GM12878 (cell line): Measurements from ENCODE around the gene OR5AC2. TPM values are rescaled to one million over a fixed set of nuclear protein-coding genes. Genes with fewer than 3 reads are reported as not detected.
A peak's percentile ranks its signal among the peaks of the same experiment; 100 is the strongest.

ENCODE experiments used
- ATAC-seq: fragments of 200-7000 bp; cut with Tn5 transposase; 3 replicates; pipeline ENCODE4 v1.9.1; 2020; ENCODE audit warnings: mild to moderate bottlenecking, moderate library complexity
- BruUV-seq: library from RNA; stranded (reverse); fragments of 400-500 nt; replicated peaks from 2 replicates; lab custom pipeline; 2021; lab: Mats Ljungman, UMichigan
- CTCF ChIA-PET: fragments of 300-600 bp; sonication (Branson Sonifier 250); formaldehyde crosslinking; extraction: SDS; loops from one replicate; lab custom pipeline; 2021; ENCODE audit warnings: inconsistent platforms; lab: Yijun Ruan, JAX
- POLR2A ChIA-PET: fragments of 350-600 bp; formaldehyde crosslinking; extraction: SDS; loops from one replicate; lab custom pipeline; 2021; ENCODE audit warnings: inconsistent platforms; lab: Charles Lee
- RAD21 ChIA-PET: fragments of 300-600 bp; sonication (Branson Sonifier 250); formaldehyde crosslinking; loops from one replicate; lab custom pipeline; 2023; ENCODE audit warnings: antibody characterized with exemption; ENCODE audit not compliant: unreplicated experiment; lab: Charles Lee
- SMC1A ChIA-PET: fragments of 300-600 bp; sonication (Branson Sonifier 250); formaldehyde crosslinking; loops from one replicate; lab custom pipeline; 2023; ENCODE audit not compliant: unreplicated experiment, uncharacterized antibody; lab: Charles Lee
- DNase-seq: peaks from one replicate; pipeline ENCODE4 v3.0.0-alpha.2; 2011; ENCODE audit warnings: low read depth, low spot score
- FAIRE-seq: peaks from 3 replicates; lab custom pipeline; 2011; peaks lifted over from hg19 to GRCh38; lab: Jason Lieb, UNC
- H2AFZ ChIP-seq: 2 replicates; pipeline ENCODE4 v1.6.0; 2011; ENCODE audit warnings: low read depth, low read length, control low read depth; ENCODE audit not compliant: control insufficient read depth
- H3K27ac ChIP-seq: 2 replicates; pipeline ENCODE4 v1.5.1; 2011; ENCODE audit warnings: control low read depth; ENCODE audit not compliant: control insufficient read depth, insufficient read depth
- H3K27me3 ChIP-seq, 2 experiments: replicated peaks in 1 of 2; 2 replicates each; pipeline versions ENCODE4 v1.6.0 to v1.6.1; 2011; ENCODE audit warnings: low read length in 1 of 2; ENCODE audit not compliant: control insufficient read depth in 2 of 2, insufficient read depth in 2 of 2
- H3K36me3 ChIP-seq, 2 experiments: 2 replicates each; pipeline ENCODE4 v1.5.1; 2011; ENCODE audit warnings: low read length in 1 of 2; ENCODE audit not compliant: control insufficient read depth in 2 of 2, insufficient read depth in 2 of 2
- H3K4me1 ChIP-seq: 2 replicates; pipeline ENCODE4 v1.6.1; 2011; ENCODE audit warnings: mild to moderate bottlenecking, low read length, moderate library complexity, mixed read lengths; ENCODE audit not compliant: control insufficient read depth, insufficient read depth
- H3K4me2 ChIP-seq: 2 replicates; pipeline ENCODE4 v1.6.0; 2011; ENCODE audit warnings: control low read depth; ENCODE audit not compliant: control insufficient read depth, insufficient read depth
- H3K4me3 ChIP-seq: fragments of 200-600 bp; sonication (generic); 2 replicates; pipeline ENCODE4 v1.5.1; 2016
- H3K79me2 ChIP-seq: 2 replicates; pipeline ENCODE4 v1.6.0; 2011; ENCODE audit warnings: low read length; ENCODE audit not compliant: control insufficient read depth, insufficient read depth
- H3K9ac ChIP-seq: 2 replicates; pipeline ENCODE4 v1.8.0; 2011; ENCODE audit warnings: low read length, control low read depth, mixed read lengths; ENCODE audit not compliant: control insufficient read depth, insufficient read depth
- H3K9me3 ChIP-seq: replicated peaks from 3 replicates; pipeline ENCODE4 v1.5.1; 2011; ENCODE audit warnings: mild to moderate bottlenecking, low read length; ENCODE audit not compliant: control insufficient read depth, insufficient read depth
- H4K20me1 ChIP-seq: 2 replicates; pipeline ENCODE4 v1.6.0; 2011; ENCODE audit not compliant: control insufficient read depth, insufficient read depth
- CHD2 ChIP-seq: IDR thresholded peaks from 2 replicates; pipeline ENCODE4 v1.6.1; 2011; ENCODE audit warnings: low read depth, low read length, improper control_type of control experiment, borderline replicate concordance
- CREM ChIP-seq: IDR thresholded peaks from 2 replicates; pipeline ENCODE4 v1.6.1; 2014; ENCODE audit warnings: antibody characterized with exemption, low read depth
- GATAD2B ChIP-seq: fragments of 450-650 bp; conservative IDR thresholded peaks from 2 replicates; pipeline ENCODE4 v1.6.1; 2017; ENCODE audit warnings: low read depth, mild to moderate bottlenecking, moderate library complexity
- HDAC2 ChIP-seq: fragments of 200-600 bp; sonication (generic); IDR thresholded peaks from 2 replicates; pipeline ENCODE4 v1.6.1; 2017
- NFYB ChIP-seq: IDR thresholded peaks from 2 replicates; pipeline ENCODE4 v1.6.1; 2011; ENCODE audit warnings: low read depth, mild to moderate bottlenecking, low read length, improper control_type of control experiment, moderate library complexity; ENCODE audit not compliant: insufficient read depth
- PML ChIP-seq: IDR thresholded peaks from 2 replicates; pipeline ENCODE4 v1.6.1; 2012; ENCODE audit warnings: low read length, inconsistent platforms
- SIN3A ChIP-seq: IDR thresholded peaks from 2 replicates; pipeline ENCODE4 v1.6.1; 2012; ENCODE audit warnings: low read depth, low read length, improper control_type of control experiment
- SIX5 ChIP-seq: IDR thresholded peaks from 2 replicates; pipeline ENCODE4 v1.6.1; 2011; ENCODE audit warnings: mild to moderate bottlenecking, low read depth, low read length, moderate library complexity; ENCODE audit not compliant: severe bottlenecking
- STAT1 ChIP-seq: fragments of 450-650 bp; conservative IDR thresholded peaks from 2 replicates; pipeline ENCODE4 v1.6.1; 2014; ENCODE audit warnings: antibody characterized with exemption, mild to moderate bottlenecking
- TCF7 ChIP-seq: IDR thresholded peaks from 2 replicates; pipeline ENCODE4 v1.6.1; 2014; ENCODE audit warnings: antibody characterized with exemption, borderline replicate concordance
- ZBED1 ChIP-seq: IDR thresholded peaks from 2 replicates; pipeline ENCODE4 v1.6.1; 2016; ENCODE audit warnings: borderline replicate concordance
- WGBS: methylation state at CpG from one replicate; pipeline ENCODE4 v1.1.6; 2016; ENCODE audit warnings: low lambda C conversion rate; ENCODE audit not compliant: insufficient replicate concordance, insufficient coverage; ENCODE audit errors: missing lambda C conversion rate; 5-methylcytosine and 5-hydroxymethylcytosine counted together
- in situ Hi-C: fragments of 300-500 bp; cut with MboI; formaldehyde crosslinking; loops from 9 replicates; pipeline ENCODE4 v1.14.3; 2018; ENCODE audit warnings: mixed read lengths
- intact Hi-C: fragments of 100-400 bp; cut with micrococcal nuclease; formaldehyde crosslinking; loops from one replicate; pipeline ENCODE4 v1.14.2; 2022; ENCODE audit not compliant: unreplicated experiment
- polyA plus RNA-seq, 11 experiments: library from polyadenylated mRNA; depleted of rRNA in 4 of 11; unstranded in 6 of 11; stranded (reverse) in 5 of 11; fragments of >200 nt; fragmentation: Nextera tagmentation in 4 of 11; fragmentation: Illumina TruSeq in 1 of 11; extraction: Ambion mirVana in 4 of 11; extraction: Trizol in 1 of 11; gene quantifications; 1 replicate in 1 of 11; 2 replicates in 10 of 11; pipeline versions ENCODE4 v1.2.1 to v1.2.3, GENCODE V29; 2011 to 2016; ENCODE audit warnings: inconsistent platforms in 2 of 11, missing spikeins in 2 of 11, low read depth in 1 of 11
- total RNA-seq, 4 experiments: library from RNA; depleted of rRNA in 3 of 4; stranded (reverse); fragments of >200 nt in 3 of 4; fragmentation: Illumina TruSeq in 1 of 4; extraction: Trizol in 1 of 4; gene quantifications; 2 replicates each; pipeline versions ENCODE4 v1.2.1 to v1.2.3, GENCODE V29; 2013 to 2021
- TF ChIP-seq, protein P1 (sequence below): fragments of 450-650 bp; IDR thresholded peaks from 2 replicates; pipeline ENCODE4 v1.6.1; 2016; ENCODE audit warnings: mild to moderate bottlenecking
- TF ChIP-seq, protein P2 (sequence below): fragments of 150-350 bp; IDR thresholded peaks from 2 replicates; pipeline ENCODE4 v1.6.1; 2014; ENCODE audit warnings: mild to moderate bottlenecking, low read depth, low read length
- TF ChIP-seq, protein P3 (sequence below), 3 experiments: IDR thresholded peaks in 2 of 3; conservative IDR thresholded peaks in 1 of 3; 2 replicates each; pipeline ENCODE4 v1.5.1; 2011; ENCODE audit warnings: low read depth in 3 of 3, low read length in 3 of 3, mild to moderate bottlenecking in 3 of 3, control low read depth in 2 of 3, moderate library complexity in 2 of 3, inconsistent platforms in 1 of 3, mixed read lengths in 1 of 3; ENCODE audit not compliant: control insufficient read depth in 2 of 3, insufficient read depth in 1 of 3; ENCODE audit errors: extremely low read depth in 1 of 3

OR5AC2 gene
- total and polyA plus RNA-seq, 10 of the 15 experiments (the other 5 are each of a cell fraction or from before 2014, with no cell fraction given) = not detected

DNA sequence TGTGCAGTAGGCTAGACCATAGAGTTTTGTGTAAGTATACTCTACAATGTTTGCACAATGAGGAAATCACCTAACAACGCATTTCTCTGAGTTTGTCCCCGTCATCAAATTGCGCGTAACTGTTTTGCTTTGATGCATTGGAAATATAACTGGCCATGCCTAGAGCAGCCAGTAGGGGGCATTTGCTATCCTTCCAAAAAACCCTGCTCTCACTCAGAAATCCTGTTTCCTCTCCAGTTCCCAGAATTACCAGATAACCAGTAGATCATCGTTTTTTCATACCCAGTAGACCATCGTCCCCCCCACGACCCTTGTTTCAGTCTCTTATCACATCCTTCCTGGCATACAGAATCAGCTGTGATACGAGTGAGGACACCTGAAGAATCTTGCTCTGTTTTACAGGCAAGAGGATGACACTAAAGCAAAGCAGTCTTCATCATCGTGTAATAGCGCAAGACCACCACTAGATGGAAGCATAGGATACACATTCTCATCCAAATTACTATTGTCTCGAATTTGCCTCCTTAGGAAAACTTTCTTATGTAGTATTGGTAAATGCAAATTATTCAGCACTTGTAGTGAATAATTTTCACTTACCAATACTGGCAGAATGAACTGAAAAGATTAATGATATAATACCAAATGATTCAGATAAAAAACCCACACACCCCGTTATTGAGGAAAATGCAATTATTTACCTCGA, 47.5 kb upstream of the OR5AC2 start:
- Histone ChIP-seq H3K4me2 (peak overlapping the region; percentile 93), H3K9ac (no peak overlapping the region; the same call in 1 of the 2 replicates), H3K79me2 (no peaks in the 10 kb centered on the region), H4K20me1 (no peaks in the 10 kb centered on the region), H3K36me3 (no peaks in the 10 kb centered on the region), H3K27ac (no peak overlapping the region), H2AFZ (peak overlapping the region; percentile 99), H3K9me3 (no peaks in the 10 kb centered on the region; the same call in 2 of the 3 replicates), H3K4me3 (peak overlapping the region; percentile 66; the same call in 1 of the 2 replicates), H3K4me1 (no peaks in the 10 kb centered on the region), H3K27me3 (no peaks in the 10 kb centered on the region; a peak in 1 of 4 replicates)
- in situ Hi-C loops (loop anchor here (5.0 to 10.0 kb wide), 4 partner anchors 288 to 773 kb away; partner anchors contain the start of gene CPOX), intact Hi-C loops (loop anchor here (1.0 to 5.0 kb wide), 6 partner anchors 146 to 773 kb away; partner anchors contain the start of gene CPOX)
- POLR2A ChIA-PET = no interaction called here
- peak; percentile 79 for DNase-seq
- SMC1A ChIA-PET = interaction anchor here (0.6 to 4.5 kb wide), 26 partner anchors 9 to 771 kb away, joined by 3 to 41 read pairs (median 4); partner anchors contain the start of gene CPOX
- FAIRE-seq = peak; percentile 99
- 13% methylated on average over 13 of the region's 13 CpGs for WGBS
- CTCF ChIA-PET = interaction anchor here (0.6 to 6.4 kb wide), 42 partner anchors 9 to 777 kb away, joined by 3 to 112 read pairs (median 5); partner anchors contain the start of gene CLDND1
- ATAC-seq = peak; percentile 97
- no TSS peak for BruUV-seq
- RAD21 ChIA-PET = interaction anchor here (0.6 to 5.0 kb wide), 9 partner anchors 146 to 722 kb away, joined by 3 to 24 read pairs (median 4); no protein-coding TSS in a partner anchor
- TF ChIP-seq, protein P1, sequence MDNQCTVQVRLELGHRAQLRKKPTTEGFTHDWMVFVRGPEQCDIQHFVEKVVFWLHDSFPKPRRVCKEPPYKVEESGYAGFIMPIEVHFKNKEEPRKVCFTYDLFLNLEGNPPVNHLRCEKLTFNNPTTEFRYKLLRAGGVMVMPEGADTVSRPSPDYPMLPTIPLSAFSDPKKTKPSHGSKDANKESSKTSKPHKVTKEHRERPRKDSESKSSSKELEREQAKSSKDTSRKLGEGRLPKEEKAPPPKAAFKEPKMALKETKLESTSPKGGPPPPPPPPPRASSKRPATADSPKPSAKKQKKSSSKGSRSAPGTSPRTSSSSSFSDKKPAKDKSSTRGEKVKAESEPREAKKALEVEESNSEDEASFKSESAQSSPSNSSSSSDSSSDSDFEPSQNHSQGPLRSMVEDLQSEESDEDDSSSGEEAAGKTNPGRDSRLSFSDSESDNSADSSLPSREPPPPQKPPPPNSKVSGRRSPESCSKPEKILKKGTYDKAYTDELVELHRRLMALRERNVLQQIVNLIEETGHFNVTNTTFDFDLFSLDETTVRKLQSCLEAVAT = 0 out of 2 replicates have a peak, but pooled peaks have one; percentile 36
- TF ChIP-seq SIX5 = no peak
- TF ChIP-seq SIN3A = no peak
- no peak for TF ChIP-seq ZBED1
- TF ChIP-seq CREM = peak; percentile 95
- TF ChIP-seq HDAC2 = no peak
- TF ChIP-seq, protein P2, sequence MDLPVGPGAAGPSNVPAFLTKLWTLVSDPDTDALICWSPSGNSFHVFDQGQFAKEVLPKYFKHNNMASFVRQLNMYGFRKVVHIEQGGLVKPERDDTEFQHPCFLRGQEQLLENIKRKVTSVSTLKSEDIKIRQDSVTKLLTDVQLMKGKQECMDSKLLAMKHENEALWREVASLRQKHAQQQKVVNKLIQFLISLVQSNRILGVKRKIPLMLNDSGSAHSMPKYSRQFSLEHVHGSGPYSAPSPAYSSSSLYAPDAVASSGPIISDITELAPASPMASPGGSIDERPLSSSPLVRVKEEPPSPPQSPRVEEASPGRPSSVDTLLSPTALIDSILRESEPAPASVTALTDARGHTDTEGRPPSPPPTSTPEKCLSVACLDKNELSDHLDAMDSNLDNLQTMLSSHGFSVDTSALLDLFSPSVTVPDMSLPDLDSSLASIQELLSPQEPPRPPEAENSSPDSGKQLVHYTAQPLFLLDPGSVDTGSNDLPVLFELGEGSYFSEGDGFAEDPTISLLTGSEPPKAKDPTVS = no peak
- TF ChIP-seq NFYB = no peak
- TF ChIP-seq, protein P3, sequence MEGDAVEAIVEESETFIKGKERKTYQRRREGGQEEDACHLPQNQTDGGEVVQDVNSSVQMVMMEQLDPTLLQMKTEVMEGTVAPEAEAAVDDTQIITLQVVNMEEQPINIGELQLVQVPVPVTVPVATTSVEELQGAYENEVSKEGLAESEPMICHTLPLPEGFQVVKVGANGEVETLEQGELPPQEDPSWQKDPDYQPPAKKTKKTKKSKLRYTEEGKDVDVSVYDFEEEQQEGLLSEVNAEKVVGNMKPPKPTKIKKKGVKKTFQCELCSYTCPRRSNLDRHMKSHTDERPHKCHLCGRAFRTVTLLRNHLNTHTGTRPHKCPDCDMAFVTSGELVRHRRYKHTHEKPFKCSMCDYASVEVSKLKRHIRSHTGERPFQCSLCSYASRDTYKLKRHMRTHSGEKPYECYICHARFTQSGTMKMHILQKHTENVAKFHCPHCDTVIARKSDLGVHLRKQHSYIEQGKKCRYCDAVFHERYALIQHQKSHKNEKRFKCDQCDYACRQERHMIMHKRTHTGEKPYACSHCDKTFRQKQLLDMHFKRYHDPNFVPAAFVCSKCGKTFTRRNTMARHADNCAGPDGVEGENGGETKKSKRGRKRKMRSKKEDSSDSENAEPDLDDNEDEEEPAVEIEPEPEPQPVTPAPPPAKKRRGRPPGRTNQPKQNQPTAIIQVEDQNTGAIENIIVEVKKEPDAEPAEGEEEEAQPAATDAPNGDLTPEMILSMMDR (IDR thresholded peaks at IDR 0.05 in 2 of 3, conservative IDR thresholded peaks at IDR 0.05 in 1 of 3; ENCODE audit: control insufficient read depth in 2 of 3, extremely low read depth in 1 of 3, insufficient read depth in 1 of 3, low read depth in 3 of 3, low read length in 3 of 3) = peak; percentile 61 to 95 (median 67)
- no peak for TF ChIP-seq CHD2
- TF ChIP-seq STAT1 = 0 out of 2 replicates have a peak, but pooled peaks have one; percentile 34
- no peak for TF ChIP-seq PML
- TF ChIP-seq GATAD2B = no peak
- TF ChIP-seq TCF7 = peak; percentile 41; the same call in 1 of the 2 replicates
